ENCODE data around the gene SNU13. TPM values are rescaled to one million over a fixed set of nuclear protein-coding genes. Genes with fewer than 3 reads are reported as not detected.
"Not testable (repeated sequence)": the region's sequence is repeated elsewhere in the genome, so short reads cannot be mapped to it uniquely, and the experiment has no call there.

The SNU13 gene
- total and polyA plus RNA-seq, 12 donors: 183 to 323 (median 197) TPM

- peak in 4 of 8 donors; percentile 2 to 18 (median 14) for ATAC-seq
- Histone ChIP-seq H3K4me1 (peaks cover 4 to 25% (median 19%) of the 10 kb centered on the region in 9 donors), H3K27me3 (no peaks in the 10 kb centered on the region), H3K36me3 (peaks cover 0 to 20% (median 0%) of the 10 kb centered on the region in 9 donors), H3K9me3 (no peaks in the 10 kb centered on the region), H3K27ac (peak overlapping the region in 8 of 10 donors; percentile 49 to 75 (median 64)), H3K4me3 (no peak overlapping the region)
- no peak for DNase-seq
- 58 to 60% methylated on average over 11 of the region's 11 CpGs for WGBS, 2 donors
- TF ChIP-seq CTCF (IDR thresholded peaks at IDR 0.05): no peak
- intact Hi-C loops (cut with DNase I): loop anchor here (1.0 to 10.0 kb wide), 10 partner anchors 98 to 378 kb away; partner anchors contain the start of genes CCDC134 (in 2 of the 10), NAGA (in 1 of the 10), PHETA2 (in 1 of the 10) and SMDT1 (in 1 of the 10)
Observed at GRCh38 chr22:41696703-41697102, 8.0 kb upstream of the SNU13 start.

- TF ChIP-seq CTCF (IDR thresholded peaks at IDR 0.05): no peak
- Histone ChIP-seq H3K9me3 (no peaks in the 10 kb centered on the region), H3K4me1 (peaks cover 4 to 25% (median 19%) of the 10 kb centered on the region in 9 donors), H3K36me3 (peaks cover 0 to 20% (median 0%) of the 10 kb centered on the region in 9 donors), H3K4me3 (no peak overlapping the region), H3K27me3 (no peaks in the 10 kb centered on the region), H3K27ac (no peak overlapping the region)
- ATAC-seq: no peak
- no peak for DNase-seq
- WGBS, 2 donors: 89 to 92% methylated on average over 2 of the region's 2 CpGs
- intact Hi-C loops (cut with DNase I): loop anchor here in 6 of 10 donors (5.0 to 10.0 kb wide), 8 partner anchors 100 to 380 kb away; partner anchors contain the start of genes CCDC134 (in 2 of the 6), NAGA (in 1 of the 6), PHETA2 (in 1 of the 6) and SMDT1 (in 1 of the 6)
Observed at GRCh38 chr22:41695211-41695610, 6.5 kb upstream of the SNU13 start.

DNA sequence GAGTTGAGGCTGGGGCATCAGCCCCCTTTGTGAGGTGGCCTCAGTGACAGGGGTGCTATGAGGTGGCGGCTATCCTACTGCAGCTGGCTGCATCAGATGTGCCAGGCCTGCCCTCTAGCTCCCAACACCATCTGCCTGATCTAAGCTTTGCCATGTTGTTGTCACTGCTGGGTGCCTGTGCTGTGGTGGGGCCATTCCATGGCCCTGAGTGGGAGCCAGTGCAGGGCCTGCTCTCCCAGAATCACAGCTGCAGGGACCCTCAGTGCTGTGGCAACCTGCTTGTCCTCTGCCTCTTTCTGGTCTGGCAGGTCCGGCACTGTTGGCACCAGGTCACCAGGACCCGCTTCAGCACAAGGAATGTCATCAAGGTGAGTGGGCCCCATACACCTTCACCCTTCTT is 1.8 kb upstream of the SNU13 start:
- TF ChIP-seq CTCF (IDR thresholded peaks at IDR 0.05): no peak
- DNase-seq: no peak
- H3K36me3 ChIP-seq: peaks cover 0 to 20% (median 0%) of the 10 kb centered on the region in 9 donors
- intact Hi-C loops (cut with DNase I): loop anchor here in 3 of 10 donors (10.0 kb wide), 5 partner anchors 104 to 384 kb away; partner anchors contain the start of genes CCDC134 (in 1 of the 3), NAGA (in 1 of the 3), PHETA2 (in 1 of the 3) and SMDT1 (in 1 of the 3)
- no peaks in the 10 kb centered on the region for H3K27me3 ChIP-seq
- H3K4me3 ChIP-seq: no peak overlapping the region
- 93 to 99% methylated on average over 3 of the region's 3 CpGs for WGBS, 2 donors
- H3K4me1 ChIP-seq: peaks cover 5 to 27% (median 20%) of the 10 kb centered on the region in 9 donors
- no peaks in the 10 kb centered on the region for H3K9me3 ChIP-seq
- no peak overlapping the region for H3K27ac ChIP-seq
- ATAC-seq: peak in 1 of 8 donors; percentile 9

- Histone ChIP-seq H3K27ac (peak overlapping the region; percentile 73 to 99 (median 96)), H3K4me1 (peaks cover 5 to 31% (median 20%) of the 10 kb centered on the region in 9 donors), H3K4me3 (peak overlapping the region; percentile 52 to 95 (median 84)), H3K9me3 (no peaks in the 10 kb centered on the region), H3K36me3 (peaks cover 0 to 3% (median 0%) of the 10 kb centered on the region in 9 donors), H3K27me3 (no peaks in the 10 kb centered on the region)
- DNase-seq (peak in 1 of 2 donors; percentile 21), ATAC-seq (peak; percentile 11 to 51 (median 30))
- no peak for TF ChIP-seq CTCF (IDR thresholded peaks at IDR 0.05)
- intact Hi-C loops (cut with DNase I): loop anchor here in 3 of 10 donors (1.0 to 2.0 kb wide), 2 partner anchors 21 to 68 kb away; no protein-coding TSS in a partner anchor
- WGBS, 2 donors: 1% methylated on average over 20 of the region's 20 CpGs
Observed at GRCh38 chr22:41687901-41688364, 734 bp downstream of the SNU13 start.

GRCh38 chr22:41686890-41687289 is 1.8 kb downstream of the SNU13 start:
- Histone ChIP-seq H3K4me1 (peaks cover 5 to 34% (median 20%) of the 10 kb centered on the region in 9 donors), H3K4me3 (peak overlapping the region in 1 of 10 donors; percentile 67)
- H3K36me3 ChIP-seq; DNase-seq; H3K27me3 ChIP-seq; H3K27ac ChIP-seq; ATAC-seq; H3K9me3 ChIP-seq; intact Hi-C loops (cut with DNase I): not testable (repeated sequence)
- WGBS, 2 donors: 98% methylated on average over 11 of the region's 11 CpGs
